Measurements from ENCODE around the gene CNTN4.

GRCh38 chr3:2130726-2131125 is 32.1 kb downstream of the CNTN4 start:
- no peak for TF ChIP-seq POLR2A (IDR thresholded peaks at IDR 0.05)
- no peak for TF ChIP-seq POLR2AphosphoS5 (IDR thresholded peaks at IDR 0.05)
- no peak for TF ChIP-seq CTCF (IDR thresholded peaks at IDR 0.05)
- TF ChIP-seq EP300 (IDR thresholded peaks at IDR 0.05): no peak

All from gastroesophageal sphincter (tissue), 3 donors.